ENCODE measurements around the gene COPS7A. TPM values are rescaled to one million over a fixed set of nuclear protein-coding genes. Genes with fewer than 3 reads are reported as not detected.

Gene COPS7A
- total and polyA plus RNA-seq, 9 of the 15 experiments (the other 6 are each of a cell fraction or from before 2014, with no cell fraction given) = 12.7 to 36.0 (median 24.3) TPM

GRCh38 chr12:6765634-6766581, 42.1 kb downstream of the COPS7A start, which contains the start of gene PTMS (continued):
- TF ChIP-seq ZNF592 (IDR thresholded peaks at IDR 0.05) (no peak), ZC3H4 (CRISPR knock-in tag; IDR thresholded peaks at IDR 0.05; ENCODE audit: borderline replicate concordance) (no peak), PRDM10 (IDR thresholded peaks at IDR 0.05; ENCODE audit: partially characterized antibody) (peak; percentile 66), POLR2AphosphoS5 (IDR thresholded peaks at IDR 0.05; ENCODE audit: control insufficient read depth, insufficient read depth, low read depth, low read length) (peak; percentile 38; the same call in 1 of the 2 replicates), POLR2G (IDR thresholded peaks at IDR 0.05; ENCODE audit: low read depth, low read length) (peak; percentile 78), RBM39 (optimal IDR thresholded peaks at IDR 0.05; ENCODE audit: low read depth, low read length) (no peak), KDM5B (IDR thresholded peaks at IDR 0.05; ENCODE audit: insufficient replicate concordance, low read depth, low read length) (peak; percentile 72), PKNOX1 (IDR thresholded peaks at IDR 0.05) (peak; percentile 80), GTF2F1 (IDR thresholded peaks at IDR 0.05; ENCODE audit: low read depth, low read length) (no peak), NR0B1 (IDR thresholded peaks at IDR 0.05; ENCODE audit: partially characterized antibody) (no peak), NONO (IDR thresholded peaks at IDR 0.05; ENCODE audit: low read depth in 2 of 2, low read length in 1 of 2) (peak; percentile 33 to 81; a peak in 3 of 4 replicates)

Measured in K562 (cell line).